Activated naive CD4-positive, alpha-beta T cell treated with anti-CD3 and anti-CD28 coated beads, Interleukin-2, amount 50 U/mL, for 72 hours (primary cell): Measurements from ENCODE around the gene CD48. TPM values are rescaled to one million over a fixed set of nuclear protein-coding genes. Genes with fewer than 3 reads are reported as not detected.
A peak's percentile ranks its signal among the peaks of the same experiment; 100 is the strongest.
"Not testable (repeated sequence)": the region's sequence is repeated elsewhere in the genome, so short reads cannot be mapped to it uniquely, and the experiment has no call there.

ENCODE experiments used
- ATAC-seq, 2 donors: fragments of 150-1000 bp; cut with Tn5 transposase; 2 replicates each; pipeline ENCODE4 v1.10.0; 2021; ENCODE audit warnings: mild to moderate bottlenecking in 2 of 2, moderate library complexity in 2 of 2
- DNase-seq, 2 donors: peaks; one replicate each; pipeline ENCODE4 v3.0.0; 2021 to 2022; ENCODE audit warnings: low spot score in 2 of 2
- H3K27ac Mint-ChIP-seq, 2 donors: one replicate each; pipeline ENCODE4 v1.8.0; 2022; ENCODE audit warnings: mild to moderate bottlenecking in 2 of 2, mixed read lengths in 2 of 2
- H3K36me3 Mint-ChIP-seq, 2 donors: one replicate each; pipeline ENCODE4 v1.8.0; 2022; ENCODE audit warnings: mixed read lengths in 2 of 2
- H3K9me3 Mint-ChIP-seq, 2 donors: one replicate each; pipeline ENCODE4 v1.8.0; 2022; ENCODE audit warnings: mixed read lengths in 2 of 2
- total RNA-seq, 2 donors: library from RNA; stranded (reverse); gene quantifications; one replicate each; pipeline ENCODE4 v1.2.3, GENCODE V29; 2022

The CD48 gene
- total RNA-seq, 2 donors from 2014 or later, result 231 to 236 TPM

DNA sequence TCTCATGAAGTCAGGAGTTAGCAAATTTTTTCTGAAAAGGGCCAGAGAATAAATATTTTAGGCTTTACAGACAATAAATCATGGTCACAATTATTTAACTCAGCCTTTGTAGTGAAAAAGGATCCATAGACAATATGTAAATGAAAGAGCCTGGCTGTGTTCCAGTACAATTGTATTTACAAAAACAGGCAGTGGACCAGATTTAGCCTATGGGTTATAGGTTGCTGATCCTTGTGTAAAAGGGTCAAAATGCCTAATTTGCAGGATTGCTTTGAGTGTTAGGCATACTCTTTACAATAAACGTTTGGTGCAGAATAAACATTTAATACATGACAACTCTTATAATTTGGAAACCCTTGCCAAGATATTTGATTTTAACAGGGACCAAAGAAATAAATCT is 33.9 kb upstream of the CD48 start:
- Mint-ChIP-seq H3K27ac (peak overlapping the region in 1 of 2 donors; percentile 92), H3K9me3 (peaks cover 0 to 7% of the 10 kb centered on the region in 2 donors), H3K36me3 (peaks cover 48 to 59% of the 10 kb centered on the region in 2 donors)
- ATAC-seq, result no peak
- no peak for DNase-seq

DNA sequence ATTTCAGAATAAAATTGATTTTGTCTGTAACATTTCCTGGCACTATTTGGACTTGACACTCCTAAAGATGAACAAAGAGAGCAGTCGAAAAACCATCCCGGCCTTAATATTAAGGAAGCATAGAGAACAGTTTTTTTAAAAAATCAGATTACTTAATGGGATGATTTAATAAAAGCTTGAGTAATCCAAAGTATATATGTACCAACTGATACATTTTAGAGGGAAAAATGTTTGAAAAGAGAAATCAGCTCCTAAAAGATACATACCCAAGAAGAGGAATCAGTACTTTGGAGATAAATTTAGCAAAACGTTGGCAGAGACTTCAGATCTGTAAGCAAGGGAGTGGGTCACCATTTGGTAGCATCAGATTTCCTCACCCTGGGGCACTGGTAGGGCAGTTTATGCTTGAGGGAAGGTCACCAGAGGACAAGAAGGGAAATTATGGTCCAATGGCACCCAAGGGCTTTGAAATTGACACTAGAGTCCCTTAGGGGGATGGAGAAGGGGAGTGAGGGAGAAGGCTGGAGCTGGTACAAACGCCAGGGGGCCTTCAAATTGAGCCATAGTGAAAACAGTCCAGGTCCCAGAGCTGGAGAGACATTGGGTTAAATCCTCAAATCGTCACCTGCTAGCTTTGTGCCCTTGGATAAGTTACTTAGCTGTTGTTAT is 33.4 kb upstream of the CD48 start:
- no peak for DNase-seq
- Mint-ChIP-seq H3K9me3 (peaks cover 0 to 7% of the 10 kb centered on the region in 2 donors), H3K27ac (peak overlapping the region in 1 of 2 donors; percentile 92), H3K36me3 (peaks cover 42 to 53% of the 10 kb centered on the region in 2 donors)
- no peak for ATAC-seq

DNA sequence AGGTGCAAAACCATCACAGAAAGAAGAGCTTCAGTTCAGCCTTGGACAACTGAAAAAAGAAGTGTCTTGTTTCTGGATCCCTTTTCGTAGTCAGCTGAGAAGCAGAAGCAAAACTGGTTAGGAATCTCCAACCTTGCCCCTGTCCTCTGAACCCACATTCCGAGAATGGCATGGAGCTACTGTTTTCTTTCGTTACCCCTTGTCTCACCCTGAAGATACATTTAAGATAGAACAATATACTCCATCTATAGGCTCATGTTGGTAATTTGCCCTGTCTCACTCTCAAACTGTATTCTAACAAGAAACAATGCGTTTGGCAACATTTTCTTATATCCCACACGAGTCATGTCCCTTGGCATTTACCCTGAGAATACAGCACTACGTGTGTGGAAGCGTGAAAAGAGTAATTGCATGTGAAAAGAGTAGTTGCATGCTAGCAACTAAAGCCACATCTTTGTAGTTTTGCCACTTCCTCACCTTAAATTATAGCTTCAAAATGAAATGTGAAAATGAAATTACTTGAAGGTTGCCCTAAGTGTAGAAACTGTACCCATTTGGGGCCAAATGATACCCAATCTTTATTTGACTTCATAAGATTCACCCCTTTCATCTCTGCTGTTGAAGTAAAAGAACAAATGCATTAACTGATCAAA is 32.7 kb upstream of the CD48 start:
- ATAC-seq (peak; percentile 75 to 78), DNase-seq (no peak)
- peaks cover 40 to 53% of the 10 kb centered on the region in 2 donors for H3K36me3 Mint-ChIP-seq
- H3K9me3 Mint-ChIP-seq, result peaks cover 0 to 7% of the 10 kb centered on the region in 2 donors
- peak overlapping the region; percentile 68 to 92 for H3K27ac Mint-ChIP-seq

DNA sequence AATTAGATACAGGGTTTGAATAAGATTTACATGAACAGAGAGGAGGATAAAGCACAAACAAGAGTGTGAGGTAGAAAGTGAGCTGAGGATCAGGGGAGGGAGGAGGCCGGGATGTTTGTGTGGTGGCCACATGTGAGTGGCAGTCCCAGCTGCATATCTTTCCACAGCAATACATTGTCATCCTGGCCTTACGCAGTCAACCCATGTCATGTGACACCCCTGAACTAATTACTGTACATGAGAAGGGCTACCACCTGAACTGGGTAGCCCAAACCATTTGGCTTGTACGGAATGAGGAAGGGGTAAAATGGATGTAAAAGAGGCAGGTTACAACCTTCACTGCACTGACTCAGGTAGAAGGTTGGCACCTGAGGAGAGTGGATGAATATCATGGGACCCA is 31.6 kb upstream of the CD48 start:
- Mint-ChIP-seq H3K36me3 (peaks cover 30 to 43% of the 10 kb centered on the region in 2 donors), H3K9me3 (peaks cover under 1 to 8% of the 10 kb centered on the region in 2 donors), H3K27ac (peak overlapping the region; percentile 34 to 92)
- peak in 1 of 2 donors; percentile 19 for ATAC-seq
- no peak for DNase-seq

DNA sequence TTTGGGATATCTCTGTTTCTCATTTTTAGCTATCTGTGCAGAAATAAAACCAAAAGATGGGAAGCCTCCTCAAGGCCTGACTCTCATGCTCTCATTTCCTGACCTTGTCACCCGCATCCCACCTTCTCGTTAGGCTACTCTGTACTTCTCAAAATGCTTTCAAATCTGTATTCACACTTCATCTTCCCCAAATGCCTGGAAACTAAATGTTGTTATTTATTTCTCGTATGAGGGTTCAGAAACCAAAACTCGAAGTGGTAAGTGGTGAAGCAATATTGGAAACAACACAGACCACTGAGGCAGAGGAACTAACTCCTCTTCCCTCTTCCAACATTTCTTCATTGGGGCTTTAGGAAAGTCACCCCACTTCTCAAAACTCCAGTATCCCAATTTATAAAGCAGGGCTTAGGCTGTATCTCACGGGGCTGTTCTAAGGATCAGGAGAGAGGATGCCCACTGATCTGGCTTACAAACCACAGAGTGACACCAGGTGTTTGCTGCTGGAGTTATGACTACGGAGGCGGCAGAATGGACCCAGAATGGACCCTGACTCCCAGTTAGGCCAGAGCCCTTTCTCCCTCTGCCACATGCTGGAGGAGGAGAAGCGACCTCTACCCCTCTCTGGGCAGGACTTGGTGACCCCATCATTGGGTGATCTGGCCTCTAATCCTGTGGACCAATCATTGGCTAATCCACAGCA is 31.0 kb upstream of the CD48 start:
- peak overlapping the region; percentile 34 to 92 for H3K27ac Mint-ChIP-seq
- ATAC-seq, result no peak

DNA sequence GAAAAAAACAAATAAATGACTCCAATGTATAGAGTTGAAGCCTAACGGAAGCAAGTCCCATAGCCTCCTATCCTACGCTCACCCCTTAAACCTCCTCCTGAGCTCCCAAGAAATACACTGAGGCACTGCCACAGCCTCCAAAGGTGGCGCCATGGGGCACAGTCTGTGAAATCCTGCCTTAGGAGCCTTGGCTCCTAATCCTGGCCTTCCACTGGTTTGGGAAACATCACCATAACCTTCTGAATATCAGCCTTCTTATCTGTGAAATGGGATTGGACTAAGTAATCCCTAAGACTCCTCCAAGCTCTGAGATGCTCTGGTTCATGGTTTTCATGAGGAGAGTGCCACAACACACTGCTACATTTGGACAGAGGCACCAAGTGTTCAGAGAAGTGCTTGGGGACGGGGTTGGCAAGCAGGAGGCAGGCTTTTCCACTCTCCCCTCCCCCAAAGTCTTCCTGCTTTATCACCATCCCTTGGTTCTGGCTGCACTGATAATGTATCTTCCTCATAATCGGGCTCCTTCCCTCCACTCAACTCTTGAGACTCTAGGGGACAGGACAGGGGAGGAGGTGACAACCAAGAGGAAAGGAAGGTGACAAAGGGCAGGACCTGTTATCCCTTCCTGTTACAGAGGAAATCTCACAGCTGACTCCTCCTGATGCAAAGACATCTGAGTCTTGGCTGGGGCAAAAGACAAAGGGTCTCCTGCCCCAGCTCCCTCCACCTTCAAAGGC is 30.2 kb upstream of the CD48 start:
- Mint-ChIP-seq H3K9me3 (peaks cover 11 to 15% of the 10 kb centered on the region in 2 donors), H3K27ac (peak overlapping the region; percentile 61 to 92), H3K36me3 (peaks cover 35 to 42% of the 10 kb centered on the region in 2 donors)
- DNase-seq, result no peak
- no peak for ATAC-seq

More for the DNA sequence above, 31.0 kb upstream of the CD48 start:
- DNase-seq, result no peak
- H3K9me3 Mint-ChIP-seq, result peaks cover 7 to 11% of the 10 kb centered on the region in 2 donors
- H3K36me3 Mint-ChIP-seq, result peaks cover 28 to 37% of the 10 kb centered on the region in 2 donors

DNA sequence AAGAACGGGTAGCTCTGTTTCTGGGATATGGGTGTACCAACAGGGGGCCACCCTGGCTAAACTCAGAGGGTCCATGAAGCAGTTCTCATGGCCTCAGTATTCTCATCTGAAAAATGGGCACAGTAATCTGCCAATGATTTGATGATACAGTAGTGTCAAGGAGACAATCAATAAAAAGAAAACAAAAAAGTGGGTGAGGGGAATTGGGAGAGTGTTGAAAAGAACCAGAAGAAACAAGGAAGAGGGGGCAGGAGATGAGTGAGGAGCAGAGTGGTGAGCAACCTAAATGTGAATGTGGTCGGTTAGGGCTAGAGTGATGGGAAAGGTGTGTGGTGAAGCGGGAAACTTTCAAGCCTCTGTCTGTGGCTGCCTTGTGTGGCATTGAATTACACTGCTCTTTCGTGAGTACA is 29.5 kb upstream of the CD48 start:
- Mint-ChIP-seq H3K36me3 (peaks cover 42 to 47% of the 10 kb centered on the region in 2 donors), H3K9me3 (peaks cover 15 to 17% of the 10 kb centered on the region in 2 donors), H3K27ac (peak overlapping the region; percentile 92 to 95)
- DNase-seq (no peak), ATAC-seq (peak; percentile 31 to 55)

DNA sequence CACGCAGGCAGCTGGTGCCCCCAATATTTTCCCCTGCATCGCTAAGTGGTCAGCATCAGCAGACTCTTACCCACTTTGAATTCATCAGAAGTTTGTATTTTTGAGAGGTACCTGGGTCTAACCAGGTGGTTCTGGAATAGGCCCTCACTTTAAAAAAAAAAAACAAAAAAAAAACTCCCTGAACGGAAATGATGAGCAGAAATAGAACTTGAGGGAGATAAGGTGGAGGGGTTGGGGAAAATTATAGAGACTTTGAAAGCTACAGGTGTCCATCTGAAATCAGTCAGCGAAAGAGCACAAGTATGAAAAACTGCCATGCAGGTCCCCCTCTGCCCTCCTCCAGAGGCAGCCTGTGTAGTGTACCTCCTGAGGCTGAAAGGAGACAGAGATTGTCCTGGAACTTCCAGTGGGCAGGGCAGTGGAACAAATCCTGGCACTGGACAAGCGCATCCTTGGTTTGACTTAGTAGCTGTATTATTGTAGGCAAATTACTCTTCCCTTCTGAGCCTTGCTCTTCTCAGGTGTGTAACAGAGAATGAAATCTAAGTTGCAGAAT is 28.6 kb upstream of the CD48 start:
- peaks cover 51% of the 10 kb centered on the region in 2 donors for H3K36me3 Mint-ChIP-seq
- DNase-seq (no peak), ATAC-seq (peak in 1 of 2 donors; percentile 30)
- H3K9me3 Mint-ChIP-seq, result peaks cover 19 to 20% of the 10 kb centered on the region in 2 donors
- H3K27ac Mint-ChIP-seq, result peak overlapping the region; percentile 92 to 95

DNA sequence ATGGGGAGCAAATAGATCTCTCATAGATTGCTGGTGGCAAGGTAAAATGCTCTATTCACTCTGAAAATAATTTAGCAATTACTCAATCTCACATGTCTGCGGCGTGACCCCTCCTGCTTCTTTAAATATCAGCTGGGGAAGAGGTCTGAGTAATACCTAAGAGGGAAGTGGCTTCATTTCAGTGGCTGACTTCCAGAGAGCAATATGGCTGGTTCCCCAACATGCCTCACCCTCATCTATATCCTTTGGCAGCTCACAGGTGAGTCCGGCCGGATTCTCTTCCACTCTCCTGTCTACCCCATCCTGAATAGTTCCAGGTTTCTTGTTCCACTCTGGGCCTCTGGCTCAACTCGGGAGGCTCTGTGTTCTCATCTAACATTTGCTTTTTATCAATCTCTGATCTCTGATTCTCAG is 27.5 kb upstream of the CD48 start, which contains the start of gene SLAMF7:
SLAMF7 (plus strand) TSS at position 150 of the 414 bp plus-strand sequence; CDS start at position 205, 55 bp downstream.
- ATAC-seq (peak; percentile 75 to 82), DNase-seq (no peak)
- Mint-ChIP-seq H3K27ac (peak within 1 kb of the TSS; percentile 89 to 92), H3K9me3 (peaks cover 24 to 25% of the 10 kb centered on the region in 2 donors), H3K36me3 (peaks cover 51 to 62% of the 10 kb centered on the region in 2 donors)

DNA sequence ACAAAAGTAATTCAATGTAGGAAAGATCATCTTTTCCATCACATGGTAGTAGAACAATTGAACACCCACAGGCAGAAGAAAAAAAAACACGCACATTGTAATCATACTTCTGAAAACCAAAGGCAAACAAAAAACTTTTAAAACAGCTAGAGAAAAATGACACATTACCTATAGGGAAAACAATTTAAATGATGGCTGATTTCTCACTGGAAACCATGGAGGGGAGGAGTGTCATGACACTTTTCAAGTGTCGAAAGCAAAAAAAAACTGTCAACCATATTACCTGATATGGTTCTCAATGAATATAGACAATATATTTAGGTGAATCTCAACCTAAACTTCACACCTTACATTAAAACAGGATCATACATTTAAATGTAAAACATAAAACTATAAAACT is 26.6 kb upstream of the CD48 start:
- DNase-seq (no peak), ATAC-seq (no peak)
- H3K9me3 Mint-ChIP-seq, result peaks cover 28 to 30% of the 10 kb centered on the region in 2 donors
- H3K27ac Mint-ChIP-seq, result peak overlapping the region in 1 of 2 donors; percentile 92
- H3K36me3 Mint-ChIP-seq, result peaks cover 51 to 69% of the 10 kb centered on the region in 2 donors

DNA sequence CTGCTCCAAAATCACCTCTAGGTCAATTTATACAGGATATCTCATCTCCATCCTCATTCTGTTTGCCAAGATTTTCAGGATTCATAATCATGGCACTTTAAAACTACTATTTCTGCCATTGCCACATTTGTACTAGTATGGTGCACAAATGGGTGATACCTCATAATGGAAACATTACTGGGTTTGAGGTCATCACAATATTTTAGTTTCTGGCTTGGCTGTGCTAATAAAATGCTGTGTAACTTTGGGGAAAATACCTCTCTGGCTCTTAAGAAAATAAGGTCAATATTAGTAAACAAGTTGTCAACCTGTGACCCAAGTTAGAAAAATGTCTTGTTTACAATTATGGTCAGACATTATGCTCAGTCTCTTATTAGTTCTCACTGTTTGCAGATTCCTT is 22.7 kb upstream of the CD48 start:
- DNase-seq (no peak), ATAC-seq (no peak)
- H3K9me3 Mint-ChIP-seq, result peaks cover 36 to 39% of the 10 kb centered on the region in 2 donors
- peak overlapping the region; percentile 21 to 81 for H3K27ac Mint-ChIP-seq
- peaks cover 49 to 61% of the 10 kb centered on the region in 2 donors for H3K36me3 Mint-ChIP-seq

DNA sequence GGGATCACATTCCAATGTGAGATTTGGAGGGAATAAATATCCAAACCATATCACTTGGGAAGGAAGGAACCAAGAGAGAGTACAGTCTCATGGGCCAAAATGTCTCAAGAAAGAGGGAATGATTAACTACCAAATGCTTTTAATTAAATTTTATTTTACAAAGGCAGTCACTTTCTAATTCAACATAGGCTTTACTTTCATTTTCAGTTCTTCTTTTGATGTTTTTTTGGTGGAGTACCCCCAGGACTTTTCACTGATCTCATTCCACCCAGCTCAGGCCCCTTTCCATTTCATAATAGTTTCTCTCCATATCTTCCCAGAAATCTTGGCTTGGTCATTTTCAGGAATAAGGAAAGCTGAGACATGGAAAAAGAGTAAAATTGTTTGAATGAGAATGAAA is 22.3 kb upstream of the CD48 start:
- H3K36me3 Mint-ChIP-seq, result peaks cover 49 to 61% of the 10 kb centered on the region in 2 donors
- peak overlapping the region; percentile 21 to 81 for H3K27ac Mint-ChIP-seq
- peaks cover 36 to 39% of the 10 kb centered on the region in 2 donors for H3K9me3 Mint-ChIP-seq
- no peak for DNase-seq
- ATAC-seq, result no peak

DNA sequence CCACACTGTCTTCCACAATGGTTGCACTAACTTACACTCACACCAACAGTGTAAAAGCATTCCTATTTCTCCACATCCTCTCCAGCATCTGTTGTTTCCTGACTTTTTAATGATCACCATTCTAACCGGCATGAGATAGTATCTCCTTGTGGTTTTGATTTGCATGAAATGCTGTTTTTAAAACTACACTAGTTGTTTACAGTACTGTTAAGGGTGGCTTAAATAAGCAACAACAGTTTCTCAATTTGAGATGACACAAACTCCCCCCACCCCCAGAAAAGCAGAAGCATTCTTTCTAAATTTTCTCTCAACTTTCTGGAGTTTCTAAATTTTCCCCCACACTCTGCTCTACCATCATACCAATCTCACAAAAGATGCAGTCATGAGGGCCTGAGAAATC is 20.4 kb upstream of the CD48 start:
- H3K27ac Mint-ChIP-seq, result peak overlapping the region in 1 of 2 donors; percentile 21
- H3K9me3 Mint-ChIP-seq, result peaks cover 30 to 31% of the 10 kb centered on the region in 2 donors
- DNase-seq (no peak), ATAC-seq (no peak)
- H3K36me3 Mint-ChIP-seq, result peaks cover 46 to 56% of the 10 kb centered on the region in 2 donors

DNA sequence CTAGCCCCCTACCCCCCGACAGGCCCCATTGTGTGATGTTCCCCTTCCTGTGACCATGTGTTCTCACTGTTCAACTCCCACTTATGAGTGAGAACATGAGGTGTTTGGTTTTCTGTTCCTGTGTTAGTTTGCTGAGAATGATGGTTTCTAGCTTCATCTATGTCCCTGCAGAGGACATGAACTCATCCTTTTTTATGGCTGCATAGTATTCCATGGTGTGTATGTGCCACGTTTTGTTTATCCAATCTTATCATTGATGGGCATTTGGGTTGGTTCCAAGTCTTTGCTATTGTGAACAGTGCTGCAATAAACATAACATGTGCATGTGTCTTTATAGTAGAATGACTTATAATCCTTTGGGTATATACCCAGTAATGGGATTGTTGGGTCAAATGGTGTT is 19.9 kb upstream of the CD48 start:
- H3K36me3 Mint-ChIP-seq, result peaks cover 43 to 51% of the 10 kb centered on the region in 2 donors

DNA sequence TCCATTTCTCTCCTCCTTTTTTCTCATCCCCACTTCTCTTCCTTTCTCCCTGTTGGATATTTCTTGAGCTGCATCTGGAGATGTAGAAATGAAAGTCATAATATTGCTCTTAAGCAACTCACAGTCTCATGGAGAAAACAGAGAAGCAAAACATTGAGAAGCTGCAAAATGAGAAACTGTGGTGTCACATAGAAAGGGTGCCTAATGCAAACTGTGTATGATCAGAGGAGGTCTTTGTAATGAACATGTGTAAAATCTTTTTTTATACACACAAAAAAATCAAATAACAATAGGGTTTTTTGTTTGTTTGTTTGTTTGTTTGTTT is 15.7 kb upstream of the CD48 start:
- H3K36me3 Mint-ChIP-seq, result peaks cover 7 to 8% of the 10 kb centered on the region in 2 donors
- ATAC-seq, result no peak
- no peak for DNase-seq
- peaks cover 0 to 3% of the 10 kb centered on the region in 2 donors for H3K9me3 Mint-ChIP-seq
- H3K27ac Mint-ChIP-seq, result no peak overlapping the region

More for the DNA sequence above, 19.9 kb upstream of the CD48 start:
- not testable (repeated sequence) for ATAC-seq, H3K27ac Mint-ChIP-seq, DNase-seq
- H3K9me3 Mint-ChIP-seq, result peaks cover 27 to 29% of the 10 kb centered on the region in 2 donors
